ENCODE data around the gene NPAS3.

NPAS3 gene

GRCh38 chr14:33492491-33492890, 553.8 kb downstream of the NPAS3 start:
- no peak for DNase-seq

GRCh38 chr14:33493266-33493665, 554.6 kb downstream of the NPAS3 start:
- no peak for DNase-seq

- no peak for DNase-seq
Observed at GRCh38 chr14:33493990-33494389, 555.3 kb downstream of the NPAS3 start.

GRCh38 chr14:33499687-33500086, 561.0 kb downstream of the NPAS3 start:
- DNase-seq = no peak

GRCh38 chr14:33504246-33505099, 565.8 kb downstream of the NPAS3 start:
- DNase-seq = no peak

- no peak for DNase-seq
Observed at GRCh38 chr14:33505266-33505962, 566.7 kb downstream of the NPAS3 start.

GRCh38 chr14:33505963-33506329, 567.3 kb downstream of the NPAS3 start:
- no peak for DNase-seq

GRCh38 chr14:33508126-33509062, 569.7 kb downstream of the NPAS3 start:
- DNase-seq = no peak

- DNase-seq = no peak
Observed at GRCh38 chr14:33509454-33509853, 570.8 kb downstream of the NPAS3 start.

- no peak for DNase-seq
Observed at GRCh38 chr14:33510063-33510481, 571.4 kb downstream of the NPAS3 start.

- DNase-seq = no peak
Observed at GRCh38 chr14:33510991-33511390, 572.3 kb downstream of the NPAS3 start.

GRCh38 chr14:33511851-33512640, 573.4 kb downstream of the NPAS3 start:
- DNase-seq = no peak

- DNase-seq = no peak
Observed at GRCh38 chr14:33515441-33515840, 576.8 kb downstream of the NPAS3 start.

- no peak for DNase-seq
Observed at GRCh38 chr14:33515899-33516298, 577.2 kb downstream of the NPAS3 start.

GRCh38 chr14:33516898-33517436, 578.3 kb downstream of the NPAS3 start:
- no peak for DNase-seq

GRCh38 chr14:33521192-33521591, 582.5 kb downstream of the NPAS3 start:
- no peak for DNase-seq

GRCh38 chr14:33524244-33524643, 585.6 kb downstream of the NPAS3 start:
- no peak for DNase-seq

- DNase-seq = no peak
Observed at GRCh38 chr14:33525626-33526025, 586.9 kb downstream of the NPAS3 start.

GRCh38 chr14:33527023-33527634, 588.5 kb downstream of the NPAS3 start:
- DNase-seq = no peak

GRCh38 chr14:33528655-33529054, 590.0 kb downstream of the NPAS3 start:
- DNase-seq = no peak

Measured in KG1 (cell line).